ENCODE data around the gene WASL. TPM values are rescaled to one million over a fixed set of nuclear protein-coding genes. Genes with fewer than 3 reads are reported as not detected.
"Not testable (repeated sequence)": the region's sequence is repeated elsewhere in the genome, so short reads cannot be mapped to it uniquely, and the experiment has no call there.

The WASL gene
- total and polyA plus RNA-seq, 7 donors, result 17.6 to 37.8 (median 31.0) TPM

DNA sequence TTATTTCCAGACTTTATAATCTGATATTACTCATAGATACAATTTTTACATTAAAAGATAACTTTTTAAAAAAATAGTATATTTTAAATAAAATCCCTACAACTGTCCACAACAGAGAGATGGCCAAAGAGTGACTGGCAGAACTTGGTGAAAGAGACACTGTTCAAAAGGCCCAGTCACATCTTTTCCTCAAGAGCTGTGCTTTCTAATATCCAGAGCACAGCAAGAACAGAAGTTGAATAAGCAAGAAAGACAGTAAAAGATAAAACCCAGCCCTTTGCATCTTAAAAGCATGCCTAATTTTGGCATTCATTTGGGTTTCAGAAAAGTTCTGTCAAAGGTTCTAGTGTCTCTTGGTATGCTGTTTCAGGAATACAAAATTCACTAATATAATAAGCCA is 6.9 kb downstream of the WASL start:
- H3K36me3 ChIP-seq (ENCODE audit: insufficient read depth in 1 of 2, low read depth in 1 of 2), result no peaks in the 10 kb centered on the region
- H3K4me3 ChIP-seq, result no peak overlapping the region
- ATAC-seq (no peak), DNase-seq (no peak)
- no peak for TF ChIP-seq CTCF (IDR thresholded peaks at IDR 0.05)
- peaks cover 61% of the 10 kb centered on the region for H3K4me1 ChIP-seq
- intact Hi-C loops (cut with DNase I), result loop anchor here in 1 of 2 donors (10.0 kb wide), 1 partner anchor 57 kb away; no protein-coding TSS in a partner anchor
- H3K9me3 ChIP-seq, result no peaks in the 10 kb centered on the region
- H3K27ac ChIP-seq, result no peak overlapping the region
- H3K27me3 ChIP-seq (ENCODE audit: insufficient read depth in 3 of 3, low read length in 2 of 3), result no peaks in the 10 kb centered on the region

DNA sequence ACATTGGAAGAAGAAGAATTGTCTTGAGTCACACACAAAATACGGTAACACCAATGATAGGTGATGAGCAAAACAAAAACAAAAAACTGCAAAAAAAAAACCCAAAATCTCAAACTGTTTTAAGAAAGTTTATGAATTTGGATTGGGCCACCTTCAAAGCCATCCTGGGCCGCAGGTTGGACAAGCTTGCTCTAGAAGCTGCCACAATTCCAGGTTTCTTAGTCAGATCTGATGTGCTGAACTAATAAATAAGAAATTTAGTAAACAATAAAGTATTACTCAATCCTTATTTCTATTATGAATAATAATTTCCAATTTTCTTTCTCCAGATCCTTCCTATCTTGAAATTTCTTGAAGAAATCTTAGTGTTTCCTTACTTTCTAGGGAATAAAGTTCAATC is 10.0 kb downstream of the WASL start:
- Histone ChIP-seq H3K9me3 (no peaks in the 10 kb centered on the region), H3K36me3 (ENCODE audit: insufficient read depth in 1 of 2, low read depth in 1 of 2) (no peaks in the 10 kb centered on the region), H3K27ac (no peak overlapping the region), H3K4me1 (peaks cover 35% of the 10 kb centered on the region), H3K4me3 (no peak overlapping the region), H3K27me3 (ENCODE audit: insufficient read depth in 3 of 3, low read length in 2 of 3) (no peaks in the 10 kb centered on the region)
- no peak for ATAC-seq
- no peak for TF ChIP-seq CTCF (IDR thresholded peaks at IDR 0.05)
- WGBS, 3 donors, result 96 to 97% (median 97%) methylated on average over 2 of the region's 2 CpGs
- DNase-seq, result no peak
- intact Hi-C loops (cut with DNase I), result no loop called here

DNA sequence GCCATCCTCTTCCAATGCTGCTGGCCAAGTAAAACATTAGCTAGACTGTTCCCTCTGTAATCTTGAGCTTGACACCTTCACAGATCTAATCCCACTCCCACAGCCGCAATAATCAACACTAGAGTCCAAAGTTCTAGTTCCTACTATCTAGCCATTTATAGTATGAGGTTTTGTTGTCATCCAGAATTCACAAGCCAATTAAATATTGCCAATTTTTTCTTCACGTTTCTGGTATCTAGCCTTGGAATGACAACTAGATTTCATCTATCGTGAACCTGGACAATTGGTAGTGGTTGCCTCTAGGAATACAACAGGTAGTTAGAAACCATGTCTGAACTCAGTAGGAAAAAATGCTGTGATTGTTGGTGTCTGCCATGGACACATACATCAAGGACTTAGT is 10.4 kb downstream of the WASL start:
- 48 to 79% (median 53%) methylated on average over 3 of the region's 3 CpGs for WGBS, 3 donors
- H3K36me3 ChIP-seq (ENCODE audit: insufficient read depth in 1 of 2, low read depth in 1 of 2), result no peaks in the 10 kb centered on the region
- H3K27ac ChIP-seq, result no peak overlapping the region
- TF ChIP-seq CTCF (IDR thresholded peaks at IDR 0.05), result no peak
- peaks cover 35% of the 10 kb centered on the region for H3K4me1 ChIP-seq
- DNase-seq, result no peak
- intact Hi-C loops (cut with DNase I), result no loop called here
- H3K27me3 ChIP-seq (ENCODE audit: insufficient read depth in 3 of 3, low read length in 2 of 3), result no peaks in the 10 kb centered on the region
- H3K9me3 ChIP-seq, result no peaks in the 10 kb centered on the region
- no peak for ATAC-seq
- no peak overlapping the region for H3K4me3 ChIP-seq

DNA sequence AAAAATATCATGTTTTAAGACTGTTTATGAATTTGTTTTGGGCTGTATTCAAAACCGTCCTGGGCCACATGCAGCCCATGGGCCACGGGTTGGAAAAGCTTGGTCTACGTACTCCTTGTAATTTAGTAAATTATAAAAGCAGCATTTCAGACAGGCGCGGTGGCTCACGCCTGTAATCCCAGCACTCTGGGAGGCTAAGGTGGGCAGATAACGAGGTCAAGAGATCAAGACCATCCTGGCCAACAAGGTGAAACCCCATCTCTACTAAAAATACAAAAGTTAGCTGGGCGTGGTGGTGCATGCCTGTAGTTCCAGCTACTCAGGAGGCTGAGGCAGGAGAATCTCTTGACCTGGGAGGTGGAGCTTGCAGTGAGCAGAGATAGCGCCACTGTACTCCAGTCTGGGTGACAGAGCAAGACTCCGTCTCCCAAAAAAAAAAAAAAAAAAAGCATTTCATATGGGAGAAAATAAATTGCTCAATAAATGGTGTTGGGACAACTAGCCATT is 11.6 kb downstream of the WASL start:
- H3K27ac ChIP-seq; H3K4me3 ChIP-seq; H3K27me3 ChIP-seq (ENCODE audit: insufficient read depth in 3 of 3, low read length in 2 of 3); DNase-seq; intact Hi-C loops (cut with DNase I); H3K9me3 ChIP-seq; H3K36me3 ChIP-seq (ENCODE audit: insufficient read depth in 1 of 2, low read depth in 1 of 2); ATAC-seq: not testable (repeated sequence)
- 90 to 96% (median 90%) methylated on average over 10 of the region's 10 CpGs for WGBS, 3 donors
- H3K4me1 ChIP-seq, result peaks cover 28% of the 10 kb centered on the region

- H3K4me3 ChIP-seq, result no peak overlapping the region
- no peaks in the 10 kb centered on the region for H3K27me3 ChIP-seq (ENCODE audit: insufficient read depth in 3 of 3, low read length in 2 of 3)
- H3K27ac ChIP-seq, result no peak overlapping the region
- H3K36me3 ChIP-seq (ENCODE audit: insufficient read depth in 1 of 2, low read depth in 1 of 2), result no peaks in the 10 kb centered on the region
- DNase-seq, result no peak
- TF ChIP-seq CTCF (IDR thresholded peaks at IDR 0.05), result no peak
- H3K4me1 ChIP-seq, result peaks cover 14% of the 10 kb centered on the region
- 86 to 93% (median 88%) methylated on average over 5 of the region's 5 CpGs for WGBS, 3 donors
- intact Hi-C loops (cut with DNase I), result no loop called here
- H3K9me3 ChIP-seq, result no peaks in the 10 kb centered on the region
- ATAC-seq, result no peak
Observed at GRCh38 chr7:123735539-123735938, 13.3 kb downstream of the WASL start.

All from psoas muscle (tissue), 8 donors.